T-cell (primary cell): ENCODE results near the gene GRID2. TPM values are rescaled to one million over a fixed set of nuclear protein-coding genes. Genes with fewer than 3 reads are reported as not detected.

Experiments
- ATAC-seq, 4 experiments: fragments of 200-7000 bp in 3 of 4; fragments of 150-1000 bp in 1 of 4; cut with Tn5 transposase; replicated peaks in 1 of 4; 1 replicate in 3 of 4; 2 replicates in 1 of 4; pipeline ENCODE4 v1.10.0; 2021; ENCODE audit warnings: moderate library complexity in 3 of 4, mild to moderate bottlenecking in 2 of 4, moderate number of reproducible peaks in 1 of 4
- CTCF ChIA-PET, 2 donors: fragments of 300-600 bp; sonication (Branson Sonifier 250); formaldehyde crosslinking; loops; one replicate each; lab custom pipeline; 2022; ENCODE audit warnings: antibody characterized with exemption in 2 of 2; lab: Charles Lee
- POLR2A ChIA-PET, 2 donors: fragments of 300-600 bp; sonication (Branson Sonifier 250); formaldehyde crosslinking; loops; one replicate each; lab custom pipeline; 2022; ENCODE audit warnings: antibody characterized with exemption in 2 of 2; lab: Charles Lee
- DNase-seq, 35 experiments: peaks; one replicate each; pipeline versions ENCODE4 v3.0.0 to v3.0.0-alpha.2; 2013 to 2023
- H3K27ac ChIP-seq: one replicate; pipeline ENCODE4 v1.5.1; 2013; ENCODE audit warnings: low read length
- H3K27me3 ChIP-seq, 2 experiments: replicated peaks in 1 of 2; 1 replicate in 1 of 2; 2 replicates in 1 of 2; pipeline versions ENCODE4 v1.6.1 to v1.7.0; 2013; ENCODE audit warnings: low read length in 1 of 2, mixed read lengths in 1 of 2; ENCODE audit not compliant: control insufficient read depth in 2 of 2, insufficient read depth in 2 of 2; ENCODE audit errors: extremely low read depth in 1 of 2
- H3K36me3 ChIP-seq, 2 donors: 1 replicate in 1 of 2; 2 replicates in 1 of 2; pipeline versions ENCODE4 v1.6.1 to v1.7.0; 2013; ENCODE audit warnings: low read length in 1 of 2; ENCODE audit not compliant: control insufficient read depth in 2 of 2, insufficient read depth in 1 of 2; ENCODE audit errors: extremely low read depth in 1 of 2
- H3K4me1 ChIP-seq, 2 experiments: 1 replicate in 1 of 2; 2 replicates in 1 of 2; pipeline versions ENCODE4 v1.6.1 to v1.7.0; 2013; ENCODE audit warnings: low read length in 2 of 2, mixed read lengths in 1 of 2; ENCODE audit not compliant: insufficient read depth in 2 of 2, control insufficient read depth in 1 of 2; ENCODE audit errors: extremely low read depth in 1 of 2
- H3K4me3 ChIP-seq, 2 donors: 1 replicate in 1 of 2; 2 replicates in 1 of 2; pipeline versions ENCODE4 v1.5.1 to v1.7.0; 2013; ENCODE audit warnings: mild to moderate bottlenecking in 2 of 2, low read length in 1 of 2, moderate library complexity in 1 of 2; ENCODE audit not compliant: control insufficient read depth in 1 of 2; ENCODE audit errors: extremely low read depth in 1 of 2
- H3K9me3 ChIP-seq: 2 replicates; pipeline ENCODE4 v1.7.0; 2013
- H3K27ac Mint-ChIP-seq, 2 donors: one replicate each; pipeline ENCODE4 v1.8.0; 2020 to 2021; ENCODE audit warnings: mild to moderate bottlenecking in 2 of 2, mixed read lengths in 2 of 2
- H3K27me3 Mint-ChIP-seq, 2 donors: one replicate each; pipeline ENCODE4 v1.8.0; 2021 to 2022; ENCODE audit warnings: mixed read lengths in 2 of 2
- H3K36me3 Mint-ChIP-seq: one replicate; pipeline ENCODE4 v1.8.0; 2021; ENCODE audit warnings: mixed read lengths
- H3K4me1 Mint-ChIP-seq, 3 donors: one replicate each; pipeline ENCODE4 v1.8.0; 2020 to 2022; ENCODE audit warnings: mixed read lengths in 3 of 3, mild to moderate bottlenecking in 1 of 3
- H3K4me3 Mint-ChIP-seq, 3 donors: one replicate each; pipeline ENCODE4 v1.8.0; 2020 to 2022; ENCODE audit warnings: mild to moderate bottlenecking in 3 of 3, mixed read lengths in 3 of 3, moderate library complexity in 3 of 3
- H3K9me3 Mint-ChIP-seq, 3 donors: one replicate each; pipeline ENCODE4 v1.8.0; 2020 to 2022; ENCODE audit warnings: mixed read lengths in 3 of 3
- WGBS: methylation state at CpG from one replicate; pipeline ENCODE4 v1.1.5; 2013; ENCODE audit warnings: missing lambda C conversion rate; ENCODE audit not compliant: insufficient coverage; 5-methylcytosine and 5-hydroxymethylcytosine counted together
- total RNA-seq, 35 experiments: library from RNA in 6 of 35; stranded (reverse) in 6 of 35; fragments of 120-200 nt in 1 of 35; gene quantifications; one replicate each; pipeline versions ENCODE4 v1.2.1 to v1.2.4 and lab custom pipeline; 2013 to 2026

GRID2 gene
- total RNA-seq, 5 donors from 2014 or later (not counting 1 experiment from before 2014, with no cell fraction given): 0.13 to 0.18 TPM; not detected in 3

DNA sequence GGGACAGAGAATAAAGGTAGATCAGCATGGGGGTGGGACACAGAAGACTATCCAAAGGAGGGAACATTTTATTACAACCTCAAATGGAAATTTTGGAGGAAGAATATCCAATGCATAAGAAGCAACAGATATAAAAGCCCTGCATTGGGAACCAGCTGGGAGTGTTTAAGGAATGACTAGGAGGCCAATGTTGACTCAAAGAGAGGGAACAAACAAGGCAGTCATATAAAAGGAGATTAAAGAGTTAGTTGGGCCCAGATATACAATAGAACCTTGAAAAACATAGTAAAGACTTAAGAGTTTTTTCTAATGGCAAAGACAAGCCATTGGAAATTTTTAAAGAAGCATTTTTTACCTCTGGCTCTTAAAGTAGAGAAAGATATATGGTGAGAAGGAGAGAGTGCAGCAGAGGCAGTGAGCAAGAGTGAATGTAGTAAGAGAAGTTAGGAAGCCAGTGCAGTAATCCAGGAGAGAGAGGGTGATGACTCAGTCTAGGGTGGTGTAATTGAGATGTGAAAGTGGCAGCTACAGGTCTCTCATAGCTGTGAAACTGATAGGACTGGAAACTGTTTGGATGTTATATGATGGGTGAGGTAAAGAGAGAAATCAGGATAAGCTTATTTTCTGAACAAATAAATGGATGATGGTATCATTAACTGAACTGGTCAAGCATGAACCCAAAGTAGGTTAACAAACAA is 1342.6 kb downstream of the GRID2 start:
- H3K4me1 Mint-ChIP-seq: no peaks in the 10 kb centered on the region
- Histone ChIP-seq H3K4me3 (no peak overlapping the region), H3K9me3 (no peaks in the 10 kb centered on the region), H3K36me3 (no peaks in the 10 kb centered on the region), H3K27ac (no peak overlapping the region), H3K4me1 (no peaks in the 10 kb centered on the region), H3K27me3 (no peaks in the 10 kb centered on the region)
- ATAC-seq (no peak), DNase-seq (no peak)
- H3K36me3 Mint-ChIP-seq: no peaks in the 10 kb centered on the region
- no peak overlapping the region for H3K27ac Mint-ChIP-seq
- H3K27me3 Mint-ChIP-seq: no peaks in the 10 kb centered on the region
- no peak overlapping the region for H3K4me3 Mint-ChIP-seq
- POLR2A ChIA-PET: no interaction called here
- CTCF ChIA-PET: interaction anchor here in 1 of 2 donors (0.6 kb wide), 1 partner anchor 94 kb away, joined by 3 read pairs; no protein-coding TSS in a partner anchor
- peaks cover 0 to 4% (median 0%) of the 10 kb centered on the region in 3 donors for H3K9me3 Mint-ChIP-seq

DNA sequence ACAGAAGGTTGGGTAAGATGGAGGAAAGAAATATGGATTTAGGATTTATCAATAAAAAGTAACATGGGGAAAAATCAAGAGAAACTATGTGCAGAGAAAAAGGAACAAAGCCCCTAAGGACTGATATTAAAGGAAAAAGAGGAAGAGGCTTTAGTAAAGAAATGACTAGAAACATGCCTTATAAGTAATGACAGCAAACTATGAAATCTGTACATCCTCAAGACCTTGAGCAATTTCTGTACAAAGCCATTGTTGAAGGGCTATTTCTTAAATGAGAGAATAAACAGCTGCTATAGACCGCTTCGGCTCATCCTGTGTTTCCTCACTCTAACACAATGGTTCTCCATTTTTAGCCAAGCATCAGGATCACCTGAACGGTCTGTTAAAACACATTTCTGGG is 1344.5 kb downstream of the GRID2 start:
- Mint-ChIP-seq H3K9me3 (peaks cover 0 to 8% (median 0%) of the 10 kb centered on the region in 3 donors), H3K4me3 (no peak overlapping the region)
- WGBS: 89% methylated on average over 3 of the region's 3 CpGs

DNA sequence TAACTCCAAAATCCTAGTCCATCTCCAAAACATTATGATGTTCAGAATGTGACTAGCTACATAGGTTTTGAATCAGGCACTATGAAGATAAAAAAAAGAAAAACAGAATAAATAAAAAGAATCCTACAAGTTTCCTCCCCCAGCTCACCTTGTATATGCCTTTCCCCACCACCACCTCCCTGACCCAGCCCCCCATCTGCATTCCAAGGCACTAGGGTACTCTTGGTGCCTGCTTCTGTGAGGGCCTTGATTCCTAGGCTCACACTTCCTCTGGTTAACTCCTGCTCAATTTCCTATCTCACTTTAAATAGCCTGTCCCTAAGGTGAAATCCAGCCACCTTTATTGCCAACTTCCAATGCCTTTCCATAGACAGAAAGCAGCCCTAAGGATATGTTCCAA is 1346.1 kb downstream of the GRID2 start:
- ATAC-seq: no peak
- Mint-ChIP-seq H3K36me3 (no peaks in the 10 kb centered on the region), H3K4me3 (no peak overlapping the region), H3K4me1 (no peaks in the 10 kb centered on the region), H3K27ac (no peak overlapping the region), H3K9me3 (peaks cover 0 to 8% (median 0%) of the 10 kb centered on the region in 3 donors), H3K27me3 (no peaks in the 10 kb centered on the region)
- ChIA-PET CTCF (interaction anchor here in 1 of 2 donors (0.5 kb wide), 1 partner anchor 743 kb away, joined by 4 read pairs; no protein-coding TSS in a partner anchor), POLR2A (no interaction called here)
- DNase-seq: no peak
- Histone ChIP-seq H3K27me3 (no peaks in the 10 kb centered on the region), H3K9me3 (no peaks in the 10 kb centered on the region), H3K27ac (no peak overlapping the region), H3K4me1 (no peaks in the 10 kb centered on the region), H3K36me3 (no peaks in the 10 kb centered on the region), H3K4me3 (no peak overlapping the region)

More for the DNA sequence above, 1344.5 kb downstream of the GRID2 start:
- DNase-seq: no peak
- H3K27ac Mint-ChIP-seq: no peak overlapping the region
- no peaks in the 10 kb centered on the region for H3K36me3 ChIP-seq
- POLR2A ChIA-PET: no interaction called here
- H3K27me3 Mint-ChIP-seq: no peaks in the 10 kb centered on the region
- H3K4me1 Mint-ChIP-seq: no peaks in the 10 kb centered on the region
- no peaks in the 10 kb centered on the region for H3K36me3 Mint-ChIP-seq
- no peaks in the 10 kb centered on the region for H3K9me3 ChIP-seq
- no peaks in the 10 kb centered on the region for H3K27me3 ChIP-seq
- no peak overlapping the region for H3K27ac ChIP-seq
- CTCF ChIA-PET: no interaction called here
- H3K4me3 ChIP-seq: no peak overlapping the region
- ATAC-seq: no peak
- H3K4me1 ChIP-seq: no peaks in the 10 kb centered on the region

DNA sequence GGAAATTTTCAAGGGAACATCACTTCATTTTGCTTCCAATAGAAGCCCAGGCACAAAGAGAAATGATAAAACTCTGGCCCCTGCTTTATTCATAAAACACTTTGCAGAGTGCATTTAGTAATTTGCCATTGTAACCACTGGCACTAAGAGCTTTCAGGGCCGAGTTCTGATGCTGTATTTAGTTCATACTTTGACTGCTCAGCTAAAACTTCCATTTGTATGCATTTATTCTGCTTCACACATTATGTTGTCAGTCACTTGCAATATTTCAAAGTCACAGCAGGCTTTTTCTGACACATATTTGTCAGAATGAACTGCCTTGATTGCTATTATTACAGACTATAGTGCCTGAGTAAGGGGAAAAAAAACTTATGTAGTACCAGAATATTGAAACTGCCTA is 1350.4 kb downstream of the GRID2 start:
- POLR2A ChIA-PET: no interaction called here
- Histone ChIP-seq H3K4me3 (no peak overlapping the region), H3K27ac (no peak overlapping the region), H3K4me1 (no peaks in the 10 kb centered on the region), H3K27me3 (no peaks in the 10 kb centered on the region), H3K36me3 (no peaks in the 10 kb centered on the region), H3K9me3 (no peaks in the 10 kb centered on the region)
- H3K9me3 Mint-ChIP-seq: peaks cover 0 to 6% (median 5%) of the 10 kb centered on the region in 3 donors
- H3K36me3 Mint-ChIP-seq: no peaks in the 10 kb centered on the region
- WGBS: 75% methylated on average over 1 of the region's 1 CpG
- H3K4me3 Mint-ChIP-seq: no peak overlapping the region
- ATAC-seq (no peak), DNase-seq (no peak)
- CTCF ChIA-PET: no interaction called here
- no peak overlapping the region for H3K27ac Mint-ChIP-seq
- H3K27me3 Mint-ChIP-seq: no peaks in the 10 kb centered on the region
- no peaks in the 10 kb centered on the region for H3K4me1 Mint-ChIP-seq

DNA sequence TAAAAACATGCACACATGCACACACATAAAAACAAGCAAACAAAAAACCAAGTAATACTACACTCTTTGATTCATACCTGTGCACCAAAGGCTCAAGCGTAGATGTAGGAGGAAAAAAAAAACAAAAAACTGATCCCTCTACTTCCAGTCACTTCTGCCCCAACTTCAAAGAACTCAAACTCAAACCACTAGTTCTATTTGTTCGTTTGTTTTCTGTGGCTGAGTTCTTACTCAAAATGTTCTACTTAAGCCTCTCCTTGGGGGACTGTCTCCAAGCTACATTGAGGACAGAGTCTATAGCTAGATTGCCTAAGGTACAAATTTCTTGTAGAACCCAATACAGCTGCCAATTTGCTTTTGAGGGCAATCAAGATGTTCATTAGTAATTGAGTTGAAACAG is 1353.8 kb downstream of the GRID2 start:
- no peaks in the 10 kb centered on the region for H3K36me3 Mint-ChIP-seq
- H3K4me1 ChIP-seq: no peaks in the 10 kb centered on the region
- no peak overlapping the region for H3K27ac ChIP-seq
- no peak overlapping the region for H3K27ac Mint-ChIP-seq
- H3K4me1 Mint-ChIP-seq: no peaks in the 10 kb centered on the region
- ATAC-seq: no peak
- no peaks in the 10 kb centered on the region for H3K27me3 Mint-ChIP-seq
- POLR2A ChIA-PET: no interaction called here
- H3K36me3 ChIP-seq: no peaks in the 10 kb centered on the region
- CTCF ChIA-PET: no interaction called here
- no CpG with 5 or more reads among the region's 2 CpGs for WGBS
- H3K4me3 Mint-ChIP-seq: no peak overlapping the region
- H3K27me3 ChIP-seq: no peaks in the 10 kb centered on the region
- no peak for DNase-seq
- no peaks in the 10 kb centered on the region for H3K9me3 ChIP-seq
- no peak overlapping the region for H3K4me3 ChIP-seq
- H3K9me3 Mint-ChIP-seq: peaks cover 0 to 8% (median 6%) of the 10 kb centered on the region in 3 donors

DNA sequence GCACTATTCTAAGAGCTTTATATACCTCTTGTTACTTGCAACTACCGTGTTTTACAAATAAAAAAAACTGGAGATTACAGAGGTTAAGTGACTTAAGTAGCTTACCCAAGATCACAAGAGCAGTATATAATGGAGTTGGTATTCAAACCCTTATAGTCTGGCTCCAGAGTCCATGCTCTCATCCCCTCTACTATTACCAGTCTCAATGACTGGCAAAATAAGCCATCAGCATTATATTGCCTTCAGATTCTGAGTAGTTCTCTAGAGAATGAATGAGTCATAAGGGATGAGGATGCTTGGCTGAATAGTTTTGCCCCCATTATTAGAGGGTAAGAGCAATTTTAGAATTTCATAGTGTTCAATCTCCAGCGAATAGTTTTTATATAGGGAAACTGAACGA is 1354.7 kb downstream of the GRID2 start:
- no peaks in the 10 kb centered on the region for H3K27me3 Mint-ChIP-seq
- peaks cover 0 to 8% (median 8%) of the 10 kb centered on the region in 3 donors for H3K9me3 Mint-ChIP-seq
- Histone ChIP-seq H3K4me1 (no peaks in the 10 kb centered on the region), H3K36me3 (no peaks in the 10 kb centered on the region), H3K27ac (no peak overlapping the region), H3K9me3 (no peaks in the 10 kb centered on the region), H3K4me3 (no peak overlapping the region), H3K27me3 (no peaks in the 10 kb centered on the region)
- ATAC-seq (no peak), DNase-seq (no peak)
- ChIA-PET CTCF (no interaction called here), POLR2A (interaction anchor here in 1 of 2 donors (0.7 kb wide), 1 partner anchor 83 kb away, joined by 5 read pairs; no protein-coding TSS in a partner anchor)
- WGBS: no CpG with 5 or more reads among the region's 3 CpGs
- H3K4me3 Mint-ChIP-seq: no peak overlapping the region
- H3K36me3 Mint-ChIP-seq: no peaks in the 10 kb centered on the region
- H3K4me1 Mint-ChIP-seq: no peaks in the 10 kb centered on the region
- no peak overlapping the region for H3K27ac Mint-ChIP-seq
